ENCODE results near the gene NAV1. TPM values are rescaled to one million over a fixed set of nuclear protein-coding genes. Genes with fewer than 3 reads are reported as not detected.

NAV1 gene
- total and polyA plus RNA-seq, 9 of the 15 experiments (the other 6 are each of a cell fraction or from before 2014, with no cell fraction given), result 0.91 to 16.8 (median 3.2) TPM

- peak; percentile 65 to 86; a peak in 3 of 4 replicates for TF ChIP-seq KDM1A (IDR thresholded peaks at IDR 0.05)
- TF ChIP-seq ARNT (IDR thresholded peaks at IDR 0.05), result peak; percentile 88 to 90
- TF ChIP-seq CBX2 (IDR thresholded peaks at IDR 0.05; ENCODE audit: insufficient read depth, low read length, poor library complexity, severe bottlenecking), result no peak
- TF ChIP-seq ATF1 (CRISPR knock-in tag; IDR thresholded peaks at IDR 0.05), result no peak
- peak; percentile 79 for TF ChIP-seq ATF1 (tag; IDR thresholded peaks at IDR 0.05)
- TF ChIP-seq POU5F1 (IDR thresholded peaks at IDR 0.05; ENCODE audit: borderline replicate concordance, low read depth, low read length, partially characterized antibody), result no peak
- TF ChIP-seq MTF1 (CRISPR knock-in tag; IDR thresholded peaks at IDR 0.05; ENCODE audit: borderline replicate concordance), result no peak
- TF ChIP-seq BRD4 (IDR thresholded peaks at IDR 0.05), result no peak
- TF ChIP-seq ZNF655 (CRISPR knock-in tag; IDR thresholded peaks at IDR 0.05), result no peak
- no peak for TF ChIP-seq CCAR2 (IDR thresholded peaks at IDR 0.05; ENCODE audit: low read depth, low read length)
- TF ChIP-seq NFXL1 (CRISPR knock-in tag; IDR thresholded peaks at IDR 0.05), result no peak
- TF ChIP-seq ZNF143 (CRISPR knock-in tag; IDR thresholded peaks at IDR 0.05), result no peak
- TF ChIP-seq TRIM24 (IDR thresholded peaks at IDR 0.05), result peak; percentile 88 to 93
- TF ChIP-seq NFATC3 (IDR thresholded peaks at IDR 0.05), result 0 out of 2 replicates have a peak, but pooled peaks have one; percentile 27
- no peak for TF ChIP-seq ZNF354B (CRISPR knock-in tag; IDR thresholded peaks at IDR 0.05)
- 0 out of 2 replicates have a peak, but pooled peaks have one; percentile 7 for TF ChIP-seq TSHZ1 (CRISPR knock-in tag; IDR thresholded peaks at IDR 0.05)
- peak; percentile 60 to 71 (median 65) for TF ChIP-seq CTCF (IDR thresholded peaks at IDR 0.05 in 2 of 3, conservative IDR thresholded peaks at IDR 0.05 in 1 of 3; ENCODE audit: insufficient read depth in 2 of 3, low read depth in 1 of 3, low read length in 3 of 3)
- TF ChIP-seq SNAPC5 (CRISPR knock-in tag; IDR thresholded peaks at IDR 0.05), result no peak
- peak; percentile 95 for TF ChIP-seq ZNF589 (CRISPR knock-in tag; IDR thresholded peaks at IDR 0.05; ENCODE audit: low read depth)
- TF ChIP-seq ATF2 (CRISPR knock-in tag; IDR thresholded peaks at IDR 0.05), result no peak
- no peak; the same call in 1 of the 2 replicates for TF ChIP-seq KHSRP (IDR thresholded peaks at IDR 0.05)
Measured at GRCh38 chr1:201578008-201578888, 39.3 kb downstream of the NAV1 start (continued).

Data from K562 (cell line).